Measurements from ENCODE around the gene ZNF283. TPM values are rescaled to one million over a fixed set of nuclear protein-coding genes. Genes with fewer than 3 reads are reported as not detected.
A peak's percentile ranks its signal among the peaks of the same experiment; 100 is the strongest.
"Not testable (repeated sequence)": the region's sequence is repeated elsewhere in the genome, so short reads cannot be mapped to it uniquely, and the experiment has no call there.

Gene ZNF283
- total and polyA plus RNA-seq, 12 donors, result 2.4 to 24.1 (median 7.5) TPM

- TF ChIP-seq, protein P1, sequence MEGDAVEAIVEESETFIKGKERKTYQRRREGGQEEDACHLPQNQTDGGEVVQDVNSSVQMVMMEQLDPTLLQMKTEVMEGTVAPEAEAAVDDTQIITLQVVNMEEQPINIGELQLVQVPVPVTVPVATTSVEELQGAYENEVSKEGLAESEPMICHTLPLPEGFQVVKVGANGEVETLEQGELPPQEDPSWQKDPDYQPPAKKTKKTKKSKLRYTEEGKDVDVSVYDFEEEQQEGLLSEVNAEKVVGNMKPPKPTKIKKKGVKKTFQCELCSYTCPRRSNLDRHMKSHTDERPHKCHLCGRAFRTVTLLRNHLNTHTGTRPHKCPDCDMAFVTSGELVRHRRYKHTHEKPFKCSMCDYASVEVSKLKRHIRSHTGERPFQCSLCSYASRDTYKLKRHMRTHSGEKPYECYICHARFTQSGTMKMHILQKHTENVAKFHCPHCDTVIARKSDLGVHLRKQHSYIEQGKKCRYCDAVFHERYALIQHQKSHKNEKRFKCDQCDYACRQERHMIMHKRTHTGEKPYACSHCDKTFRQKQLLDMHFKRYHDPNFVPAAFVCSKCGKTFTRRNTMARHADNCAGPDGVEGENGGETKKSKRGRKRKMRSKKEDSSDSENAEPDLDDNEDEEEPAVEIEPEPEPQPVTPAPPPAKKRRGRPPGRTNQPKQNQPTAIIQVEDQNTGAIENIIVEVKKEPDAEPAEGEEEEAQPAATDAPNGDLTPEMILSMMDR (IDR thresholded peaks at IDR 0.05), result no peak
- TF ChIP-seq POLR2A (IDR thresholded peaks at IDR 0.05), result no peak
- peak in 5 of 7 donors; percentile 25 to 61 (median 39) for DNase-seq
- H3K36me3 ChIP-seq (replicated peaks in 1 of 2), result no peaks in the 10 kb centered on the region
- no peaks in the 10 kb centered on the region for H3K9me3 ChIP-seq (replicated peaks in 1 of 3)
- H3K27ac ChIP-seq, result no peak overlapping the region
- peaks cover 10% of the 10 kb centered on the region for H3K27me3 ChIP-seq
- WGBS, 4 donors, result 9 to 23% (median 14%) methylated on average over 32 to 48 of the region's 48 CpGs
- intact Hi-C loops (cut with DNase I), result no loop called here
- H3K4me3 ChIP-seq, result peak overlapping the region in 2 of 4 donors; percentile 7 to 54
- peaks cover 0 to 5% of the 10 kb centered on the region in 2 donors for H3K4me1 ChIP-seq (replicated peaks in 1 of 2)
Observed at GRCh38 chr19:43820098-43820883, 6.8 kb upstream of the ZNF283 start.

DNA sequence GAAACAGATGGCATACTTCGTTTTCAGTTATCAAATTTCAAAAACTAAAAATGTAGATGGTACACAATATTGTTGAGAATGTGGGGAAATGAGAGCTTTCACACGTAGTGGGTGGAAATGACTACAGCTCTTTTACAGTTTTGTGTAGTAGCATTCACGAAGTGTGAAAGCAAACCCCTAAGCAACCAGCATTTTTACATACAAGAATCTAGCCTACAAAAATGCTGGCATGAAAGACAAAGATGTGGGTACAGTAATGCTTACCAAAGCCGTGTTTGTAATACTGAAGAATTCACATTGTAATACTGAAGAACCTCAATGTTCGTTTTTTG lies 6.3 kb upstream of the ZNF283 start:
- WGBS, 4 donors, result 30 to 35% (median 34%) methylated on average over 5 of the region's 5 CpGs
- no peak for DNase-seq
- intact Hi-C loops (cut with DNase I), result no loop called here
- peak overlapping the region in 1 of 4 donors; percentile 54 for H3K4me3 ChIP-seq
- H3K4me1 ChIP-seq (replicated peaks in 1 of 2), result peaks cover 0 to 5% of the 10 kb centered on the region in 2 donors
- H3K27ac ChIP-seq, result no peak overlapping the region
- no peaks in the 10 kb centered on the region for H3K36me3 ChIP-seq (replicated peaks in 1 of 2)
- no peaks in the 10 kb centered on the region for H3K9me3 ChIP-seq (replicated peaks in 1 of 3)
- TF ChIP-seq, protein P1 (IDR thresholded peaks at IDR 0.05), result no peak
- TF ChIP-seq POLR2A (IDR thresholded peaks at IDR 0.05), result no peak
- peaks cover 10% of the 10 kb centered on the region for H3K27me3 ChIP-seq

DNA sequence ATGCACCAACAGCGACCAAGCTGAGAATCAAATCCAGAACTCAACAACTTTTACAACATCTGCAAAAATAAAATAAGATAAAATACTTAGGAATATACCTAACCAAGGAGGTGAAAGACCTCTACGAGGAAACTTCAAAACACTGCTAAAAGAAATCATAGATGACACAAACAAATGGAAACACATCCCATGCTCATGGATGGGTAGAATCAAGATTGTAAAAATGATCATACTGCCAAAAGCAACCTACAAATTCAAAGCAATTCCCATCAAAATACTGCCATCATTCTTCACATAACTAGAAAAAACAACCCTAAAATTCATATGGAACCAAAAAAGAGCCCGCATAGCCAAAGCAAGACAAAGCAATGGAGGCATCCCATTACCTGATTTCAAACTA lies 3.3 kb upstream of the ZNF283 start:
- H3K36me3 ChIP-seq (replicated peaks in 1 of 2); DNase-seq; H3K27ac ChIP-seq; H3K9me3 ChIP-seq (replicated peaks in 1 of 3); intact Hi-C loops (cut with DNase I); H3K4me3 ChIP-seq: not testable (repeated sequence)
- 75 to 82% (median 80%) methylated on average over 3 of the region's 3 CpGs for WGBS, 4 donors
- H3K27me3 ChIP-seq, result peaks cover 10% of the 10 kb centered on the region
- peaks cover 0 to 16% of the 10 kb centered on the region in 2 donors for H3K4me1 ChIP-seq (replicated peaks in 1 of 2)

DNA sequence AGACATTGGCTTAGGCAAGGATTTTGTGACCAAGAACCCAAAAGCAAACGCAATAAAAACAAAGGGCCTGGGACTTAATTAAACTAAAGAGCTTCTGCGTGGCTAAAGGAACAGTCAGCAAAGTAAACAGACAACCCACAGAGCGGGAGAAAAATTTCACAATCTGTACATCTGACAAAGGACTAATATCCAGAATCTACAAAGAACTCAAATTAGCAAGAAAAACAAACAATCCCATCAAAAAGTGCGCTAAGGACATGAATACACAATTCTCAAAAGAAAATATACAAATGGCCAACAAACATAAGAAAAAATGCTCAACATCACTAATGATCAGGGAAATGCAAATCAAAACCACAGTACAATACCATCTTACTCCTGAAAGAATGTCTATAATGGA lies 2.5 kb upstream of the ZNF283 start:
- H3K36me3 ChIP-seq (replicated peaks in 1 of 2); intact Hi-C loops (cut with DNase I); H3K4me3 ChIP-seq; H3K9me3 ChIP-seq (replicated peaks in 1 of 3); H3K27ac ChIP-seq; DNase-seq: not testable (repeated sequence)
- H3K27me3 ChIP-seq, result peaks cover 10% of the 10 kb centered on the region
- 59 to 67% (median 61%) methylated on average over 4 of the region's 4 CpGs for WGBS, 4 donors
- H3K4me1 ChIP-seq (replicated peaks in 1 of 2), result peaks cover 0 to 16% of the 10 kb centered on the region in 2 donors

DNA sequence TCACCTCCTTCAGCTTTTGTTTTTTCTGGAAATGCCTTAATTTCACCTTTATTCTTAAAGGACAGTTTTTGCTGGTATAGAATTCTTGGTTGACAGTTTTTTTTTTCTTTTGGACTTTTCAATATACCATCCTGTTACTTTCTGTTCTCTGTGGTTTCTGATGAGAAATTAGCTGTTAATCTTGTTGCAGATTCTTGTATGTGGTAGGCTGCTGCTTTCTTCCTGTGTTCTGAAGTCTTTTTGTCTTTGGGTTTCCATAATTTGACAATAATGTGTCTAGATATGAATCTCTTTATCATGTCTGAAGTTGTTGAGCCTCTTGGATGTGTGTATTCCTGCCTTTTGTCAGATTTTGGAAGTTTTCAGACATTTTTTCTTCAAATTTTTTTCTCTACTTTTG lies 12.0 kb downstream of the ZNF283 start:
- no peaks in the 10 kb centered on the region for H3K27me3 ChIP-seq
- intact Hi-C loops (cut with DNase I), result no loop called here
- H3K4me1 ChIP-seq (replicated peaks in 1 of 2), result no peaks in the 10 kb centered on the region
- H3K27ac ChIP-seq, result no peak overlapping the region
- H3K9me3 ChIP-seq (replicated peaks in 1 of 3), result peaks cover 6 to 68% (median 26%) of the 10 kb centered on the region in 3 donors
- no peak for DNase-seq
- H3K4me3 ChIP-seq, result no peak overlapping the region
- TF ChIP-seq, protein P1 (IDR thresholded peaks at IDR 0.05), result no peak
- TF ChIP-seq POLR2A (IDR thresholded peaks at IDR 0.05), result no peak
- H3K36me3 ChIP-seq (replicated peaks in 1 of 2), result peaks cover 3 to 42% of the 10 kb centered on the region in 2 donors
